ENCODE results near the gene ZNF101. TPM values are rescaled to one million over a fixed set of nuclear protein-coding genes. Genes with fewer than 3 reads are reported as not detected.

ZNF101 gene
- total and polyA plus RNA-seq, 9 donors = 2.9 to 12.6 (median 5.6) TPM

GRCh38 chr19:19624032-19624570, 44.5 kb upstream of the ZNF101 start:
- WGBS, 3 donors = 92 to 95% (median 93%) methylated on average over 19 of the region's 19 CpGs
- Histone ChIP-seq H3K27ac (no peak overlapping the region), H3K4me1 (ENCODE audit: insufficient read depth) (peaks cover 3% of the 10 kb centered on the region), H3K27me3 (no peaks in the 10 kb centered on the region), H3K4me3 (no peak overlapping the region), H3K9me3 (no peaks in the 10 kb centered on the region), H3K36me3 (no peaks in the 10 kb centered on the region)
- no peak for DNase-seq
- intact Hi-C loops (cut with DNase I) = loop anchor here in 1 of 4 donors (5.0 kb wide), 1 partner anchor 1637 kb away; no protein-coding TSS in a partner anchor
- no peak for TF ChIP-seq EP300 (IDR thresholded peaks at IDR 0.05)
- no peak for TF ChIP-seq CTCF (IDR thresholded peaks at IDR 0.05)
- TF ChIP-seq POLR2A (IDR thresholded peaks at IDR 0.05) = no peak

GRCh38 chr19:19626516-19627472, 41.8 kb upstream of the ZNF101 start:
- Histone ChIP-seq H3K27ac (no peak overlapping the region), H3K9me3 (no peaks in the 10 kb centered on the region), H3K27me3 (no peaks in the 10 kb centered on the region), H3K36me3 (no peaks in the 10 kb centered on the region), H3K4me1 (ENCODE audit: insufficient read depth) (peaks cover 2% of the 10 kb centered on the region), H3K4me3 (no peak overlapping the region)
- 96 to 97% (median 96%) methylated on average over 45 to 48 of the region's 48 CpGs for WGBS, 3 donors
- no peak for TF ChIP-seq POLR2A (IDR thresholded peaks at IDR 0.05)
- no peak for TF ChIP-seq EP300 (IDR thresholded peaks at IDR 0.05)
- no peak for TF ChIP-seq CTCF (IDR thresholded peaks at IDR 0.05)
- peak in 1 of 5 donors; percentile 43 for DNase-seq
- intact Hi-C loops (cut with DNase I) = no loop called here

GRCh38 chr19:19627621-19628500, 40.8 kb upstream of the ZNF101 start, which contains the start of gene LPAR2:
Gene LPAR2 (minus strand): TSS chr19:19628220. CDS start chr19:19627275, 945 bp downstream.
- Histone ChIP-seq H3K27ac (peak within 1 kb of the TSS; percentile 23 to 41), H3K27me3 (no peaks in the 10 kb centered on the region), H3K9me3 (no peaks in the 10 kb centered on the region), H3K4me1 (ENCODE audit: insufficient read depth) (peaks cover 2% of the 10 kb centered on the region), H3K36me3 (no peaks in the 10 kb centered on the region), H3K4me3 (peak within 1 kb of the TSS; percentile 40)
- no peak for TF ChIP-seq POLR2A (IDR thresholded peaks at IDR 0.05)
- TF ChIP-seq EP300 (IDR thresholded peaks at IDR 0.05) = no peak
- no peak for TF ChIP-seq CTCF (IDR thresholded peaks at IDR 0.05)
- DNase-seq = peak; percentile 47 to 66 (median 59)
- intact Hi-C loops (cut with DNase I) = no loop called here
- 1 to 3% (median 3%) methylated on average over 34 to 87 of the region's 87 CpGs for WGBS, 3 donors

Data from ovary (tissue), 9 donors.